K562 (cell line): ENCODE data around the gene KCNV2. TPM values are rescaled to one million over a fixed set of nuclear protein-coding genes. Genes with fewer than 3 reads are reported as not detected.

Experiments used
- ATAC-seq: fragments of 200-7000 bp; cut with Tn5 transposase; 3 replicates; pipeline ENCODE4 v1.9.1; 2020; ENCODE audit warnings: moderate library complexity
- BruUV-seq: library from RNA; stranded (reverse); fragments of 400-500 nt; replicated peaks from 2 replicates; lab custom pipeline; 2021; lab: Mats Ljungman, UMichigan
- CTCF ChIA-PET: fragments of 300-600 bp; formaldehyde crosslinking; extraction: SDS; loops from one replicate; lab custom pipeline; 2021; ENCODE audit warnings: low intra/inter-chr PET ratio; lab: Yijun Ruan, JAX
- POLR2A ChIA-PET: fragments of 300-600, 350-650 bp; sonication (Branson Sonifier 250); formaldehyde crosslinking; extraction: SDS; loops from one replicate; lab custom pipeline; 2021; ENCODE audit warnings: antibody characterized with exemption, inconsistent platforms; lab: Yijun Ruan, JAX
- DNase-seq, 4 experiments: peaks; one replicate each; pipeline versions ENCODE4 v3.0.0 to v3.0.0-alpha.2; 2011 to 2018; ENCODE audit warnings: low spot score in 3 of 4, mixed read lengths in 3 of 4; ENCODE audit errors: extremely low read depth in 1 of 4
- FAIRE-seq: peaks from 2 replicates; lab custom pipeline; 2011; peaks lifted over from hg19 to GRCh38; lab: Jason Lieb, UNC
- H2AFZ ChIP-seq: 2 replicates; pipeline ENCODE4 v1.6.0; 2011; ENCODE audit warnings: low read depth, low read length, control low read depth, inconsistent platforms
- H3K27ac ChIP-seq: fragments of 200-600 bp; 3 replicates; pipeline ENCODE4 v1.8.0; 2011; ENCODE audit warnings: low read depth, mild to moderate bottlenecking, control low read depth, inconsistent platforms, low read length, moderate library complexity, mixed read lengths; ENCODE audit errors: extremely low read depth
- H3K27me3 ChIP-seq, 2 experiments: fragments of 300-600 bp in 1 of 2; 2 replicates in 1 of 2; 3 replicates in 1 of 2; pipeline versions ENCODE4 v1.6.0 to v1.8.0; 2011; ENCODE audit warnings: inconsistent platforms in 2 of 2, low read length in 2 of 2, mild to moderate bottlenecking in 1 of 2, mixed read lengths in 1 of 2, moderate library complexity in 1 of 2; ENCODE audit not compliant: control insufficient read depth in 2 of 2, insufficient read depth in 2 of 2
- H3K36me3 ChIP-seq: fragments of 300-600 bp; 3 replicates; pipeline ENCODE4 v1.8.0; 2011; ENCODE audit warnings: mild to moderate bottlenecking, low read length, inconsistent platforms; ENCODE audit not compliant: control insufficient read depth, insufficient read depth
- H3K4me1 ChIP-seq, 2 experiments: fragments of 200-600 bp in 1 of 2; replicated peaks in 1 of 2; 2 replicates in 1 of 2; 3 replicates in 1 of 2; pipeline versions ENCODE4 v1.5.1 to v1.8.0; 2011; ENCODE audit warnings: inconsistent platforms in 2 of 2, low read length in 2 of 2, mild to moderate bottlenecking in 1 of 2, mixed read lengths in 1 of 2, moderate library complexity in 1 of 2; ENCODE audit not compliant: control insufficient read depth in 2 of 2, insufficient read depth in 2 of 2
- H3K4me2 ChIP-seq: 2 replicates; pipeline ENCODE4 v1.6.1; 2011; ENCODE audit warnings: low read length, control low read depth, inconsistent platforms, mixed read lengths; ENCODE audit not compliant: insufficient read depth
- H3K4me3 ChIP-seq: fragments of 200-600 bp; sonication (generic), shearing (Covaris generic); 2 replicates; pipeline ENCODE4 v1.5.1; 2016; ENCODE audit warnings: control low read depth, inconsistent platforms
- H3K79me2 ChIP-seq: fragments of 200-600 bp; 3 replicates; pipeline ENCODE4 v1.8.0; 2011; ENCODE audit warnings: low read length, inconsistent platforms; ENCODE audit not compliant: control insufficient read depth, insufficient read depth
- H3K9ac ChIP-seq, 2 experiments: 2 replicates each; pipeline versions ENCODE4 v1.6.0 to v1.6.1; 2011; ENCODE audit warnings: low read depth in 2 of 2, low read length in 2 of 2, control low read depth in 1 of 2, inconsistent platforms in 1 of 2, mild to moderate bottlenecking in 1 of 2, mixed read lengths in 1 of 2; ENCODE audit not compliant: insufficient read depth in 1 of 2
- H3K9me1 ChIP-seq: one replicate; pipeline ENCODE4 v1.6.0; 2011; ENCODE audit warnings: inconsistent platforms, mild to moderate bottlenecking, low read length, moderate library complexity; ENCODE audit not compliant: control insufficient read depth, insufficient read depth
- H3K9me3 ChIP-seq: replicated peaks from 2 replicates; pipeline ENCODE4 v1.5.1; 2011; ENCODE audit warnings: low read depth, low read length, inconsistent platforms; ENCODE audit not compliant: control insufficient read depth, insufficient read depth
- H4K20me1 ChIP-seq: replicated peaks from 2 replicates; pipeline ENCODE4 v1.6.1; 2011; ENCODE audit warnings: low read length, inconsistent platforms, mixed read lengths; ENCODE audit not compliant: control insufficient read depth, insufficient read depth
- ARID1B ChIP-seq: fragments of 450-650 bp; IDR thresholded peaks from 2 replicates; pipeline ENCODE4 v1.6.1; 2016; ENCODE audit warnings: antibody characterized with exemption, mild to moderate bottlenecking, inconsistent platforms
- ATF7 ChIP-seq: fragments of 450-650 bp; IDR thresholded peaks from 2 replicates; pipeline ENCODE4 v1.7.1; 2014; ENCODE audit warnings: mild to moderate bottlenecking, moderate library complexity
- ETS2 ChIP-seq: IDR thresholded peaks from 2 replicates; pipeline ENCODE4 v1.6.1; 2016; ENCODE audit warnings: borderline replicate concordance, missing genetic modification characterization, mild to moderate bottlenecking, moderate library complexity, missing compliant biosample characterization; ENCODE audit not compliant: poor library complexity, severe bottlenecking
- FOXA3 ChIP-seq, 2 experiments: fragments of 450-650 bp in 1 of 2; sonication (generic) in 1 of 2; formaldehyde crosslinking; IDR thresholded peaks in 1 of 2; conservative IDR thresholded peaks in 1 of 2; 2 replicates each; pipeline versions ENCODE4 v1.4.0 to v1.8.0; 2020 to 2022; ENCODE audit warnings: mild to moderate bottlenecking in 2 of 2, missing genetic modification reagents in 1 of 2
- LARP7 ChIP-seq: fragments of 450-650 bp; IDR thresholded peaks from 2 replicates; pipeline ENCODE4 v1.6.1; 2016
- MXD1 ChIP-seq: fragments of 250-450 bp; sonication (Bioruptor Pico); IDR thresholded peaks from 2 replicates; pipeline ENCODE4 v1.8.0; 2021; ENCODE audit warnings: borderline replicate concordance, mild to moderate bottlenecking, moderate library complexity; ENCODE audit not compliant: poor library complexity, severe bottlenecking
- NCOA1 ChIP-seq: fragments of 450-650 bp; IDR thresholded peaks from 2 replicates; pipeline ENCODE4 v1.6.1; 2016; ENCODE audit warnings: low read depth
- PRMT5 ChIP-seq: sonication (generic); formaldehyde crosslinking; IDR thresholded peaks from 2 replicates; pipeline ENCODE4 v1.5.0; 2020; ENCODE audit warnings: missing genetic modification reagents
- USF2 ChIP-seq: sonication (generic); formaldehyde crosslinking; IDR thresholded peaks from 2 replicates; pipeline ENCODE4 v1.5.0; 2020; ENCODE audit warnings: missing genetic modification reagents
- ZBTB43 ChIP-seq: sonication (generic); formaldehyde crosslinking; IDR thresholded peaks from 2 replicates; pipeline ENCODE4 v1.8.0; 2023; ENCODE audit warnings: mild to moderate bottlenecking, missing genetic modification reagents
- ZNF140 ChIP-seq: fragments of 250-450 bp; sonication (Bioruptor Pico); IDR thresholded peaks from 2 replicates; pipeline ENCODE4 v1.8.0; 2021; ENCODE audit warnings: moderate library complexity, mild to moderate bottlenecking, inconsistent platforms
- ZNF212 ChIP-seq: fragments of 450-650 bp; formaldehyde crosslinking; IDR thresholded peaks from 2 replicates; pipeline ENCODE4 v1.4.0; 2020; ENCODE audit warnings: mild to moderate bottlenecking
- ZNF609 ChIP-seq: sonication (generic); formaldehyde crosslinking; IDR thresholded peaks from 2 replicates; pipeline ENCODE4 v1.8.1; 2023; ENCODE audit warnings: missing genetic modification reagents, mild to moderate bottlenecking, borderline replicate concordance
- WGBS: fragments of 100-300 bp; shearing (Covaris generic); methylation state at CpG from one replicate; pipeline ENCODE4 v1.1.6; 2016; ENCODE audit warnings: low coverage, mixed read lengths; ENCODE audit not compliant: insufficient coverage; ENCODE audit errors: missing lambda C conversion rate; 5-methylcytosine and 5-hydroxymethylcytosine counted together
- in situ Hi-C: fragments of 300-500 bp; cut with MboI; formaldehyde crosslinking; loops from 4 replicates; pipeline ENCODE4 v1.15.0; 2018; ENCODE audit warnings: inconsistent platforms, mixed read lengths
- intact Hi-C: fragments of 100-400 bp; cut with micrococcal nuclease; formaldehyde crosslinking; loops from 2 replicates; pipeline ENCODE4 v1.14.2; 2022
- polyA plus RNA-seq, 8 experiments: library from polyadenylated mRNA; depleted of rRNA in 4 of 8; stranded (reverse) in 5 of 8; unstranded in 3 of 8; fragments of >200 nt; fragmentation: Nextera tagmentation in 2 of 8; fragmentation: Illumina TruSeq in 1 of 8; extraction: Ambion mirVana in 2 of 8; extraction: Trizol in 1 of 8; gene quantifications; 2 replicates each; pipeline versions ENCODE4 v1.2.1 to v1.2.3, GENCODE V29; 2011 to 2014; ENCODE audit warnings: inconsistent platforms in 1 of 8, missing spikeins in 1 of 8
- total RNA-seq, 7 experiments: library from RNA; depleted of rRNA in 6 of 7; stranded (reverse); fragments of >200 nt in 6 of 7; fragmentation: Illumina TruSeq in 2 of 7; extraction: Trizol in 2 of 7; gene quantifications; 2 replicates each; pipeline versions ENCODE4 v1.2.1 to v1.2.3, GENCODE V29; 2011 to 2021; ENCODE audit warnings: low replicate concordance in 1 of 7

KCNV2 gene
- total and polyA plus RNA-seq, 9 of the 15 experiments (the other 6 are each of a cell fraction or from before 2014, with no cell fraction given): 0.03 TPM; not detected in 8

- Histone ChIP-seq H3K4me1 (no peaks in the 10 kb centered on the region), H3K4me2 (no peak overlapping the region), H3K36me3 (no peaks in the 10 kb centered on the region), H3K27ac (no peak overlapping the region), H3K4me3 (no peak overlapping the region), H3K9ac (no peak overlapping the region), H3K27me3 (no peaks in the 10 kb centered on the region), H3K9me1 (no peaks in the 10 kb centered on the region), H2AFZ (no peak overlapping the region), H4K20me1 (no peaks in the 10 kb centered on the region), H3K79me2 (no peaks in the 10 kb centered on the region), H3K9me3 (no peaks in the 10 kb centered on the region)
- no TSS peak for BruUV-seq
- ChIA-PET POLR2A (no interaction called here), CTCF (no interaction called here)
- FAIRE-seq (no peak), ATAC-seq (no peak), DNase-seq (no peak)
- in situ Hi-C loops: no loop called here
- intact Hi-C loops: no loop called here
- WGBS: 0% methylated on average over 4 of the region's 5 CpGs
- TF ChIP-seq ETS2: no peak
- no peak for TF ChIP-seq ZBTB43 (CRISPR knock-in tag)
- no peak for TF ChIP-seq ZNF609
- no peak for TF ChIP-seq USF2
- TF ChIP-seq ATF7: no peak
- TF ChIP-seq FOXA3 (CRISPR knock-in tag; conservative IDR thresholded peaks at IDR 0.05 in 1 of 2, IDR thresholded peaks at IDR 0.05 in 1 of 2): no peak
- TF ChIP-seq NCOA1: no peak
- TF ChIP-seq ARID1B: no peak
- no peak for TF ChIP-seq PRMT5 (CRISPR knock-in tag)
- no peak for TF ChIP-seq LARP7
- no peak for TF ChIP-seq MXD1 (CRISPR knock-in tag)
- no peak for TF ChIP-seq ZNF140 (CRISPR knock-in tag)
- TF ChIP-seq ZNF212 (CRISPR knock-in tag): no peak
These were observed 39.1 kb upstream of the KCNV2 start for GRCh38 chr9:2677915-2678889.
